Kidney epithelial cell (primary cell): Measurements from ENCODE around the gene ADAMTS2. TPM values are rescaled to one million over a fixed set of nuclear protein-coding genes. Genes with fewer than 3 reads are reported as not detected.

Experiments used
- DNase-seq: peaks from one replicate; pipeline ENCODE4 v3.0.0-alpha.2; 2010; ENCODE audit warnings: low read depth
- H3K27me3 ChIP-seq: 2 replicates; pipeline ENCODE4 v1.6.0; 2011; ENCODE audit warnings: low read length; ENCODE audit not compliant: control insufficient read depth, insufficient read depth
- H3K36me3 ChIP-seq: 2 replicates; pipeline ENCODE4 v1.5.1; 2011; ENCODE audit warnings: low read length; ENCODE audit not compliant: control insufficient read depth, insufficient read depth
- H3K4me3 ChIP-seq: 2 replicates; pipeline ENCODE4 v1.5.1; 2011; ENCODE audit warnings: low read depth, mild to moderate bottlenecking, control low read depth, low read length
- total RNA-seq: library from RNA; depleted of rRNA; stranded (reverse); fragments of >200 nt; gene quantifications from 2 replicates; pipeline ENCODE4 v1.2.3, GENCODE V29; 2015
- TF ChIP-seq, protein P1 (sequence below): IDR thresholded peaks from 2 replicates; pipeline ENCODE4 v1.5.1; 2011; ENCODE audit warnings: mild to moderate bottlenecking, moderate library complexity, low read length, control low read depth, inconsistent platforms; ENCODE audit not compliant: insufficient read depth, poor library complexity, severe bottlenecking

Gene ADAMTS2
- total RNA-seq, 1 donor from 2014 or later = 1.8 TPM

- no peak overlapping the region for H3K4me3 ChIP-seq
- DNase-seq = no peak
- H3K36me3 ChIP-seq = no peaks in the 10 kb centered on the region
- TF ChIP-seq, protein P1, sequence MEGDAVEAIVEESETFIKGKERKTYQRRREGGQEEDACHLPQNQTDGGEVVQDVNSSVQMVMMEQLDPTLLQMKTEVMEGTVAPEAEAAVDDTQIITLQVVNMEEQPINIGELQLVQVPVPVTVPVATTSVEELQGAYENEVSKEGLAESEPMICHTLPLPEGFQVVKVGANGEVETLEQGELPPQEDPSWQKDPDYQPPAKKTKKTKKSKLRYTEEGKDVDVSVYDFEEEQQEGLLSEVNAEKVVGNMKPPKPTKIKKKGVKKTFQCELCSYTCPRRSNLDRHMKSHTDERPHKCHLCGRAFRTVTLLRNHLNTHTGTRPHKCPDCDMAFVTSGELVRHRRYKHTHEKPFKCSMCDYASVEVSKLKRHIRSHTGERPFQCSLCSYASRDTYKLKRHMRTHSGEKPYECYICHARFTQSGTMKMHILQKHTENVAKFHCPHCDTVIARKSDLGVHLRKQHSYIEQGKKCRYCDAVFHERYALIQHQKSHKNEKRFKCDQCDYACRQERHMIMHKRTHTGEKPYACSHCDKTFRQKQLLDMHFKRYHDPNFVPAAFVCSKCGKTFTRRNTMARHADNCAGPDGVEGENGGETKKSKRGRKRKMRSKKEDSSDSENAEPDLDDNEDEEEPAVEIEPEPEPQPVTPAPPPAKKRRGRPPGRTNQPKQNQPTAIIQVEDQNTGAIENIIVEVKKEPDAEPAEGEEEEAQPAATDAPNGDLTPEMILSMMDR = no peak
- no peaks in the 10 kb centered on the region for H3K27me3 ChIP-seq
Measured at GRCh38 chr5:179180921-179181645, 164.2 kb downstream of the ADAMTS2 start.

DNA sequence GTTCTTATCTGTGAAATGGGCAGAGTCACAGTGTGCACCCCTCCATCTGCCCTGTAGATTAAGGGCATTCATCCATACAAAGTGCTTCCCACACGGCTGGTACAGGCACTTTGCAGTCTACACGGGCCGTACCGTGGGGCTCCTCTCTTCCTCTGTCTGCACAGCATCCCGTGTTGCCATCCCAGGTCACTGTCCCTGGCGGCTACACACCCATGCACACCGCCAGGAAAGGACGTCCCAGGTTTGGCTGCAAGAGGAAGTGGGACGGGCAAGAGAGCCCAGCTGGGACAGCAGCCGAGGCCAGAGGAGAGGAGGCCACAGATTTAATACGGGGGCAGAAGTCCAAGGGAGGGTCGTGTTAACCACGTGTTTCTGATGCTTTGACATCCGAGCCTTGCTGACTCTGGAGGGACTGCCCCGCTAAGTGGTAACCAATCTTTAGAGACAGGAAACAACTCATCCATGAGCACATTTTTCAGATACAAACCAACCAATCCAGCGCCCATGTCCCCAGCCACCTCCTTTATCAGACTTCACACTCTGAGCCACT lies 165.1 kb downstream of the ADAMTS2 start:
- H3K4me3 ChIP-seq = no peak overlapping the region
- no peaks in the 10 kb centered on the region for H3K36me3 ChIP-seq
- no peak for DNase-seq
- TF ChIP-seq, protein P1 = no peak
- no peaks in the 10 kb centered on the region for H3K27me3 ChIP-seq

- Histone ChIP-seq H3K27me3 (no peaks in the 10 kb centered on the region), H3K4me3 (no peak overlapping the region), H3K36me3 (no peaks in the 10 kb centered on the region)
- TF ChIP-seq, protein P1 = no peak
- DNase-seq = no peak
Measured at GRCh38 chr5:179177711-179178575, 167.3 kb downstream of the ADAMTS2 start.

DNA sequence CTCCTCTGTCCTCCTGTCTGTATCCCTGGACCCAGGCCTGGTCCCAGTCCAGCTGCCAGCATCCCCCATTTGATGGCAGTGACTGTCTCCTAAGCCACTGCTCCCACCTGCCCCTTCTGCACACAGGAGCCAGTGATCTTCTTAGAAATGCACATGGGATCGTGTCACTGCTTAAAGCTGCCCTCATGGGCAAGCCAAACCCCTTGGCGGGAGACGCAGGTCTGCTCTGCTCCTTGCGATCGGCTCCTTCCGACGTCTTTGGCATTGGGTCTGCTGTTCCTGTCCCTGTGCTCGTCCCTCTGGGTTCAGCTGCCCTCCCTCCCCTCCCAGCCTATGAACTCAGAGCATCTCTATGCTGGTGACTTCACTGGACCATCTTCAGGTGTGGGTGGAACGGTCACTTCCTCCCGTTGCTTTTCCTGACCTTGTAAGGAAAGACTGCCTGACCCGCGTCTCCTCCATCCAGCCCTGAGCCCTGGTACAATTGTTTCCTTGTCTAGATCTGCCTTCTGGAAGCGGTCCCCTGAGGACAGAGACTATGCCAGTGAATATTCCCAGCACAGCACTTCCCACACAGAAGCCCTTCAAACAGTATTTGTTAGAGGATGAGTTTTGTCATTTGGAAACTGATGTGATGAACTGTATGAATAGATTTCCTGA lies 168.6 kb downstream of the ADAMTS2 start:
- Histone ChIP-seq H3K4me3 (no peak overlapping the region), H3K27me3 (no peaks in the 10 kb centered on the region), H3K36me3 (no peaks in the 10 kb centered on the region)
- DNase-seq = no peak
- TF ChIP-seq, protein P1 = no peak

DNA sequence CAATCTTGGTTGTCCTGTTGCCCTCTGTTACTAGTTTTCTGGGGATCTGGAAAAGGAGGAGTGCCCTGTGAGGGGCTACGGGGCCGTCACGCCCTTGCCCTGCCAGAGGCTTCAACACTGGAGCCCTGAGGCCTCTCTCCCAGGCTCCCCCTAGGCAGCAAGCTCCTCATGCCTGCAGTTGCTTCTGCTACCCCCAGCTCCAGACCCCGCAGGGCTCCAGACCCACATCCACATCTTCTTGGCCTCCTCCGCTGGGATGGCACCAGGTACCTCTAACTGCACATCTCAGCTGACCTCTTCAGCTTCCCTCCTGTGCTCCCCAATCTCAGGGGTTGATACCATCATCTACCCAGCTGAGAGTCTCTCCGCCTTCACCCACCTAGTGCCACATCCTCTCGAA lies 169.1 kb downstream of the ADAMTS2 start:
- no peaks in the 10 kb centered on the region for H3K27me3 ChIP-seq
- no peak overlapping the region for H3K4me3 ChIP-seq
- TF ChIP-seq, protein P1 = no peak
- H3K36me3 ChIP-seq = no peaks in the 10 kb centered on the region
- no peak for DNase-seq
